IgD-negative memory B cell (primary cell): ENCODE results near the gene EXOSC3. TPM values are rescaled to one million over a fixed set of nuclear protein-coding genes. Genes with fewer than 3 reads are reported as not detected.
"Not testable (repeated sequence)": the region's sequence is repeated elsewhere in the genome, so short reads cannot be mapped to it uniquely, and the experiment has no call there.

Experiments used
- H3K27ac Mint-ChIP-seq, 3 donors: one replicate each; pipeline ENCODE4 v1.8.0; 2020 to 2022; ENCODE audit warnings: mild to moderate bottlenecking in 3 of 3, mixed read lengths in 3 of 3, moderate library complexity in 1 of 3
- H3K27me3 Mint-ChIP-seq: one replicate; pipeline ENCODE4 v1.8.0; 2021; ENCODE audit warnings: mixed read lengths
- H3K36me3 Mint-ChIP-seq: one replicate; pipeline ENCODE4 v1.8.0; 2020; ENCODE audit warnings: mild to moderate bottlenecking, mixed read lengths
- H3K4me1 Mint-ChIP-seq, 3 donors: one replicate each; pipeline ENCODE4 v1.8.0; 2020 to 2022; ENCODE audit warnings: mixed read lengths in 3 of 3, mild to moderate bottlenecking in 1 of 3
- H3K4me3 Mint-ChIP-seq, 4 donors: one replicate each; pipeline ENCODE4 v1.8.0; 2020 to 2022; ENCODE audit warnings: mild to moderate bottlenecking in 4 of 4, mixed read lengths in 4 of 4, moderate library complexity in 3 of 4
- H3K9me3 Mint-ChIP-seq, 3 donors: one replicate each; pipeline ENCODE4 v1.8.0; 2020 to 2021; ENCODE audit warnings: mixed read lengths in 3 of 3, mild to moderate bottlenecking in 1 of 3
- polyA plus RNA-seq: library from polyadenylated mRNA; unstranded; fragments of 300-500 nt; fragmentation: Illumina TruSeq; gene quantifications from one replicate; pipeline ENCODE4 v1.2.3, GENCODE V29; 2021

The EXOSC3 gene
- 36.5 TPM for polyA plus RNA-seq

- Mint-ChIP-seq H3K27ac (peak within 1 kb of the TSS; percentile 93 to 97 (median 94)), H3K9me3 (no peaks in the 10 kb centered on the region), H3K4me3 (peak within 1 kb of the TSS; percentile 96 to 100 (median 99)), H3K27me3 (no peaks in the 10 kb centered on the region), H3K4me1 (peaks cover 15 to 29% (median 24%) of the 10 kb centered on the region in 3 donors), H3K36me3 (peaks cover 1% of the 10 kb centered on the region)
Observed at GRCh38 chr9:37784616-37785483, at the start of gene EXOSC3. Gene EXOSC3 (minus strand): TSS chr9:37785064. CDS start chr9:37785044, 20 bp downstream.

- Mint-ChIP-seq H3K4me1 (peaks cover 0 to 6% (median 3%) of the 10 kb centered on the region in 3 donors), H3K27me3 (no peaks in the 10 kb centered on the region), H3K36me3 (peaks cover 13% of the 10 kb centered on the region), H3K4me3 (no peak overlapping the region), H3K27ac (peak overlapping the region in 1 of 3 donors; percentile 64), H3K9me3 (no peaks in the 10 kb centered on the region)
Observed at GRCh38 chr9:37827483-37828165, 42.8 kb upstream of the EXOSC3 start.

DNA sequence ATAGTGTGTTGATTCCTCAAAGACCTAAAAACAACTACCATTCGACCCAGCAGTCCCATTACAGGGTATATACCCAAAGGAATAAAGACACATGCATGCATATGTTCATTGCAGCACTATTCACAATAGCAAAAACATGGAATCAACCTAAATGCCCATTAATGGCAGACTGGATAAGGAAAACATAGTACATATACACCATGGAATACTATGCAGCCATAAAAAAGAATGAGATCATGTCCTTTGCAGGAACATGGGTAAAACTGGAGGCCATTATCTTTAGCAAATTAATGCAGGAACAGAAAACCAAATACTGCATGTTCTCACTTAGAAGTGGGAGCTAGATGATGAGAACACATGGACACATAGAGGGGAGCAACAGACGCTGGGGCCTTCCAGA, 40.3 kb upstream of the EXOSC3 start:
- not testable (repeated sequence) for H3K4me3 Mint-ChIP-seq, H3K27ac Mint-ChIP-seq, H3K4me1 Mint-ChIP-seq, H3K27me3 Mint-ChIP-seq, H3K9me3 Mint-ChIP-seq
- H3K36me3 Mint-ChIP-seq: peaks cover 23% of the 10 kb centered on the region

DNA sequence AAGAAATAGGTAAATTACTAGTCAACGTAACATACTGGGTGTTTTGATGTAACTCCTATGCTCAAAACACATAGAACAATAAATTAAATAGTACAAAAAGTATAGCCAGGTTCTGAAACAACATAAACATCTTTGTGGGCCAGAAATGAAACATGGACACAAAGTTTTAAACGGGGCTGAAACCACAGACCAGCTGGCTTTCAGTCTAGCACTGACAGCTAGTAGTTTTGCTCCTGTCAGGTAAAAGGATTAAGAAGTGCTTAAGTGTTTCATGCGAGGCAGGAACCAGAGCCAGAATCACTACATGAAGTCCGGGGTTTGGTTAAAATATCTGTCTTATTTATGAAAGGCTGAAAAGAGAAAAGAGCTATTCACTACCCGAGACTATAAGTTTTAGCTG, 35.3 kb upstream of the EXOSC3 start:
- Mint-ChIP-seq H3K27me3 (no peaks in the 10 kb centered on the region), H3K4me1 (peaks cover 0 to 5% (median 0%) of the 10 kb centered on the region in 3 donors), H3K27ac (peak overlapping the region in 1 of 3 donors; percentile 10), H3K4me3 (no peak overlapping the region), H3K36me3 (peaks cover 25% of the 10 kb centered on the region), H3K9me3 (no peaks in the 10 kb centered on the region)

GRCh38 chr9:37818849-37819248, 34.0 kb upstream of the EXOSC3 start:
- no peaks in the 10 kb centered on the region for H3K27me3 Mint-ChIP-seq
- no peak overlapping the region for H3K27ac Mint-ChIP-seq
- H3K36me3 Mint-ChIP-seq: peaks cover 17% of the 10 kb centered on the region
- H3K4me1 Mint-ChIP-seq: peaks cover 0 to 6% (median 2%) of the 10 kb centered on the region in 3 donors
- H3K4me3 Mint-ChIP-seq: no peak overlapping the region
- no peaks in the 10 kb centered on the region for H3K9me3 Mint-ChIP-seq

GRCh38 chr9:37812773-37813379, 28.0 kb upstream of the EXOSC3 start:
- no peak overlapping the region for H3K4me3 Mint-ChIP-seq
- peaks cover 2% of the 10 kb centered on the region for H3K36me3 Mint-ChIP-seq
- H3K9me3 Mint-ChIP-seq: no peaks in the 10 kb centered on the region
- H3K27ac Mint-ChIP-seq: peak overlapping the region in 1 of 3 donors; percentile 73
- peaks cover 0 to 13% (median 7%) of the 10 kb centered on the region in 3 donors for H3K4me1 Mint-ChIP-seq
- no peaks in the 10 kb centered on the region for H3K27me3 Mint-ChIP-seq

- no peak overlapping the region for H3K4me3 Mint-ChIP-seq
Observed at GRCh38 chr9:37811906-37812476, 27.1 kb upstream of the EXOSC3 start.

GRCh38 chr9:37809676-37810075, 24.8 kb upstream of the EXOSC3 start:
- not testable (repeated sequence) for H3K27ac Mint-ChIP-seq, H3K9me3 Mint-ChIP-seq, H3K4me3 Mint-ChIP-seq, H3K27me3 Mint-ChIP-seq, H3K36me3 Mint-ChIP-seq
- peaks cover 3 to 14% (median 12%) of the 10 kb centered on the region in 3 donors for H3K4me1 Mint-ChIP-seq

More at GRCh38 chr9:37811906-37812476, 27.1 kb upstream of the EXOSC3 start:
- Mint-ChIP-seq H3K27me3 (no peaks in the 10 kb centered on the region), H3K9me3 (no peaks in the 10 kb centered on the region), H3K36me3 (peaks cover 2% of the 10 kb centered on the region), H3K27ac (no peak overlapping the region), H3K4me1 (peaks cover 0 to 13% (median 7%) of the 10 kb centered on the region in 3 donors)

- Mint-ChIP-seq H3K4me1 (peaks cover 17 to 25% (median 24%) of the 10 kb centered on the region in 3 donors), H3K27me3 (no peaks in the 10 kb centered on the region), H3K4me3 (peak overlapping the region in 1 of 4 donors; percentile 47)
Observed at GRCh38 chr9:37806271-37806670, 21.4 kb upstream of the EXOSC3 start.

DNA sequence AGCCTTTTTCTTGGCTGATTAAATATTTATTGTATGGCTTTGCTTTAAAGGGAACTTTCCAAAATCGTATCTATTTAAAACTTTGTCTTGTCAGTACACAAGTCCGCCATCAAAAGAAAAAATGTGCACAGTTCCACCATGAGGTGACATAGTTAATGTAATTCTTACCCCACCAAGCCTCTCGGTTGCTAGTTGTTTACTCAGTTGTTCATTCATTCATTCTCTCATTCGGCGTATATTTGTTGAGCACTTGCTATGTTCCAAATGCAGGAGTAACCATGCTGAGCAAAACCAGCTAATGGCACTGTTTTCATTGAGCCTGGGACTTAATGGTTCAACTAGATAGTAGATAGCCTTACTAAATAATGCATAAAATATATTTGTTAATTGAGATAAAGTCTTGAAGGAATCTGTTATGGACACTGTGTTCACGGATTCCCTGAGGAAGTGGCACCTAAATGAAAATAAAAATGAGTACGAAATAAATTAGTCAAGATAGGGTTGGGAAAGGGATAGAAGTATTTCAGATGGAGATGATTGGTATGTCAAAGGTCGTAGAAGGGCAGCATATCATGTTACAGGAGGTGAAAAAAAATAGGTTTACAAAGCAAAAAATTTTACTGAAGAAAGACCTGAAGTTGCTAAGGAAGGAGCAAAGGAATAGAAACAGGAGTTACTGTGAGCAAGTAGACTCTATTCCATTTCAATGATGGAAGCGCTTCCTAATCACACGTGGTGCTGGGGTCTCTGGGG, 17.3 kb upstream of the EXOSC3 start:
- H3K36me3 Mint-ChIP-seq: peaks cover 3% of the 10 kb centered on the region
- peak overlapping the region; percentile 53 to 95 (median 87) for H3K27ac Mint-ChIP-seq
- H3K4me1 Mint-ChIP-seq: peaks cover 28 to 35% (median 33%) of the 10 kb centered on the region in 3 donors
- H3K27me3 Mint-ChIP-seq: no peaks in the 10 kb centered on the region
- H3K4me3 Mint-ChIP-seq: peak overlapping the region; percentile 93 to 97 (median 96)
- no peaks in the 10 kb centered on the region for H3K9me3 Mint-ChIP-seq

More at GRCh38 chr9:37806271-37806670, 21.4 kb upstream of the EXOSC3 start:
- Mint-ChIP-seq H3K27ac (no peak overlapping the region), H3K36me3 (peaks cover 5% of the 10 kb centered on the region), H3K9me3 (no peaks in the 10 kb centered on the region)

GRCh38 chr9:37801287-37801850, 16.5 kb upstream of the EXOSC3 start:
- Mint-ChIP-seq H3K9me3 (no peaks in the 10 kb centered on the region), H3K4me3 (peak overlapping the region; percentile 93 to 97 (median 96)), H3K27me3 (no peaks in the 10 kb centered on the region), H3K4me1 (peaks cover 28 to 35% (median 31%) of the 10 kb centered on the region in 3 donors), H3K27ac (peak overlapping the region; percentile 53 to 95 (median 87)), H3K36me3 (peaks cover 7% of the 10 kb centered on the region)

- H3K36me3 Mint-ChIP-seq: peaks cover 7% of the 10 kb centered on the region
- peaks cover 28 to 32% (median 29%) of the 10 kb centered on the region in 3 donors for H3K4me1 Mint-ChIP-seq
Observed at GRCh38 chr9:37800631-37801286, 15.9 kb upstream of the EXOSC3 start, which contains the start of gene DCAF10. Gene DCAF10 (plus strand): TSS chr9:37800797. CDS start chr9:37800867, 70 bp downstream.

DNA sequence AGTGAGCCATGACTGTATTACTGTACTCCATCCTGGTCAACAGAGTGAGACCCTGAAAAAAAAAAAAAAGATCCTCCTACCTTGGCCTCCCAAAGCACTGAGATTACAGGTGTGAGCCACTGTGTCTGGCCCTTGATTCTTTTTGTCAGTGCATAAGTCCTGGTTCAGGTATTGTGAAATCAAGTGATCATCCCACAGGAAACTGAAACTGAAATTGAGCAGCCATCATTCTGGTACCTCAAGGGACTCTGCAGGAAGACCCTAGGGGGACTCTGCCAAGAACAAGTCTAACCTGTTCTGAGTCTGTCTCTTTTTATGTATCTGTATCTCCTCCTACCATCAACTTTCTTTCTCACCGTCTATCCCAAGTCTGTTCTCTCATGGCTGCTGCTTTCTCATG, 13.8 kb upstream of the EXOSC3 start:
- peak overlapping the region in 2 of 4 donors; percentile 2 to 96 for H3K4me3 Mint-ChIP-seq
- peaks cover 24 to 29% (median 24%) of the 10 kb centered on the region in 3 donors for H3K4me1 Mint-ChIP-seq
- no peaks in the 10 kb centered on the region for H3K9me3 Mint-ChIP-seq
- H3K27me3 Mint-ChIP-seq: no peaks in the 10 kb centered on the region
- peaks cover 4% of the 10 kb centered on the region for H3K36me3 Mint-ChIP-seq
- H3K27ac Mint-ChIP-seq: peak overlapping the region in 1 of 3 donors; percentile 93

More at GRCh38 chr9:37800631-37801286, 15.9 kb upstream of the EXOSC3 start, which contains the start of gene DCAF10:
- H3K4me3 Mint-ChIP-seq: peak within 1 kb of the TSS; percentile 93 to 97 (median 96)
- H3K27ac Mint-ChIP-seq: peak within 1 kb of the TSS; percentile 64 to 96 (median 95)
- no peaks in the 10 kb centered on the region for H3K27me3 Mint-ChIP-seq
- H3K9me3 Mint-ChIP-seq: no peaks in the 10 kb centered on the region
